Measurements from ENCODE around the gene CORO2B.
"Not testable (repeated sequence)": the region's sequence is repeated elsewhere in the genome, so short reads cannot be mapped to it uniquely, and the experiment has no call there.

CORO2B gene

DNA sequence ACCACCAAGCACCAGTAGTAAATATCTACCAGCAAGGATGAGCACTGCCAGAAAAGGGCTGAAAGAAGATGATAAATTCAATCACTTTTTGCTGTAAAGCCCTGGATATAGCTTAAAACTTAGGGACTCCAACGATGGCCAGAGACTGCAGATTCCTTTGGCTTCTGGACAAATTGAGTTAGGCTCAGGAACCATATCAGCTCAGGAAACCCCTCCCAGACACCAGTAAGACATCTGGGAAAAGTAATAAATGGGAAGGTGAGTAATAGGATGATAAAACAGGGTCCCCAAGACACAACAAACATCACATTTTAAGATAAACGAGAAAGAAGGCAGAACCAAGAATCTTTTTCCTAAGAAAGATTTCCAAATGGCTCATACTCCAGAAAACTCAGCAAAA lies 176.9 kb downstream of the CORO2B start:
- H3K27me3 ChIP-seq (replicated peaks) = no peaks in the 10 kb centered on the region
- TF ChIP-seq, protein P1, sequence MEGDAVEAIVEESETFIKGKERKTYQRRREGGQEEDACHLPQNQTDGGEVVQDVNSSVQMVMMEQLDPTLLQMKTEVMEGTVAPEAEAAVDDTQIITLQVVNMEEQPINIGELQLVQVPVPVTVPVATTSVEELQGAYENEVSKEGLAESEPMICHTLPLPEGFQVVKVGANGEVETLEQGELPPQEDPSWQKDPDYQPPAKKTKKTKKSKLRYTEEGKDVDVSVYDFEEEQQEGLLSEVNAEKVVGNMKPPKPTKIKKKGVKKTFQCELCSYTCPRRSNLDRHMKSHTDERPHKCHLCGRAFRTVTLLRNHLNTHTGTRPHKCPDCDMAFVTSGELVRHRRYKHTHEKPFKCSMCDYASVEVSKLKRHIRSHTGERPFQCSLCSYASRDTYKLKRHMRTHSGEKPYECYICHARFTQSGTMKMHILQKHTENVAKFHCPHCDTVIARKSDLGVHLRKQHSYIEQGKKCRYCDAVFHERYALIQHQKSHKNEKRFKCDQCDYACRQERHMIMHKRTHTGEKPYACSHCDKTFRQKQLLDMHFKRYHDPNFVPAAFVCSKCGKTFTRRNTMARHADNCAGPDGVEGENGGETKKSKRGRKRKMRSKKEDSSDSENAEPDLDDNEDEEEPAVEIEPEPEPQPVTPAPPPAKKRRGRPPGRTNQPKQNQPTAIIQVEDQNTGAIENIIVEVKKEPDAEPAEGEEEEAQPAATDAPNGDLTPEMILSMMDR (IDR thresholded peaks at IDR 0.05; ENCODE audit: low read depth, low read length, missing control alignments) = no peak
- in situ Hi-C loops (cut with HindIII; ENCODE audit: low pct_ligation_motif_present, low sequenced_read_pairs) = no loop called here
- no peak for DNase-seq
- no peaks in the 10 kb centered on the region for H3K36me3 ChIP-seq (replicated peaks)
- H3K27ac ChIP-seq = no peak overlapping the region
- H3K4me3 ChIP-seq (ENCODE audit: low read depth, low read length) = no peak overlapping the region

DNA sequence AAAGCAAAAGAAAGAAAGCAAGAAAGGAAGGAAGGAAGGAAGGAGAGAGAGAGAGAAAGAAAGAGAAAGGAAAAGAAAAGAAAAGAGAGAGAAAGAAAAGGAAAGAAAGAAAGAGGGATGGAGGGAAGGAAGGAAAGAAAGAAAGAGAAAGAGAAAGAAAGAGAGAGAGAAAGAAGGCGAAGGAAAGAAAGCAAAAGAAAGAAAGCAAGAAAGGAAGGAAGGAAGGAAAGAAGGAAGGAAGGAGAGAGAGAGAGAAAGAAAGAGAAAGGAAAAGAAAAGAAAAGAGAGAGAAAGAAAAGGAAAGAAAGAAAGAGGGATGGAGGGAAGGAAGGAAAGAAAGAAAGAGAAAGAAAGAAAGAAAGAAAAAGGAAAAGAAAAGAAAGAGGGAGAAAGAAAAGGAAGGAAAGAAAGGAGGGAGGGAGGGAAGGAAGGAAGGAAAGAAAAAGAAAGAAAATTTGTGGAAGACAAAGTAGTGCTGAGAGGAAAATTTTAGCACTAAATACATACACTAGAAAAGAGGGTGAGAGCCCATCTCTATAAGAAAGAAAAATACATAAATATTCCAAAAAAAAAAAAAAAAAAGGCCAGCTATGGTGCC lies 181.3 kb downstream of the CORO2B start:
- in situ Hi-C loops (cut with HindIII; ENCODE audit: low pct_ligation_motif_present, low sequenced_read_pairs); DNase-seq: not testable (repeated sequence)

DNA sequence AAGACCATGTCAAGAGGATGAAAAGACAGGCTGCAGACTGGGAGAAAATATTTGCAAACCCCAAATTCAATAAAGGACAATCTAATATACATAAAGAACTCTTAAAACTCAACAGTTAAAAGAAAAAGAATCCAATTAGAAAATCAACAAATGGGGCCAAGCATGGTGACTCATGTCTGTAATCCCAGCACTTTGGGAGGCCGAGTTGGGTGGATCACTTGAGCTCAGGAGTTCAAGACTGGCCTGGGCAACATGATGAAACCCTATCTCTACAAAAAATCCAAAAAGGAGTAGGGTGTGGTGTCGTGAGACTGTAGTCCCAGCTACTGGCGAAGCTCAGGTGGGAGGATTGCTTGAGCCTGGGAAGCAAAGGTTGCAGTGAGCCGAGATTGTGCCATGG lies 184.3 kb downstream of the CORO2B start:
- in situ Hi-C loops (cut with HindIII; ENCODE audit: low pct_ligation_motif_present, low sequenced_read_pairs) = no loop called here
- Histone ChIP-seq H3K27me3 (replicated peaks) (no peaks in the 10 kb centered on the region), H3K36me3 (replicated peaks) (no peaks in the 10 kb centered on the region), H3K4me3 (ENCODE audit: low read depth, low read length) (no peak overlapping the region), H3K27ac (no peak overlapping the region)
- DNase-seq = no peak
- TF ChIP-seq, protein P1 (IDR thresholded peaks at IDR 0.05; ENCODE audit: low read depth, low read length, missing control alignments) = no peak

More for the DNA sequence above, 181.3 kb downstream of the CORO2B start:
- H3K27me3 ChIP-seq (replicated peaks); H3K36me3 ChIP-seq (replicated peaks); H3K4me3 ChIP-seq (ENCODE audit: low read depth, low read length); H3K27ac ChIP-seq: not testable (repeated sequence)

DNA sequence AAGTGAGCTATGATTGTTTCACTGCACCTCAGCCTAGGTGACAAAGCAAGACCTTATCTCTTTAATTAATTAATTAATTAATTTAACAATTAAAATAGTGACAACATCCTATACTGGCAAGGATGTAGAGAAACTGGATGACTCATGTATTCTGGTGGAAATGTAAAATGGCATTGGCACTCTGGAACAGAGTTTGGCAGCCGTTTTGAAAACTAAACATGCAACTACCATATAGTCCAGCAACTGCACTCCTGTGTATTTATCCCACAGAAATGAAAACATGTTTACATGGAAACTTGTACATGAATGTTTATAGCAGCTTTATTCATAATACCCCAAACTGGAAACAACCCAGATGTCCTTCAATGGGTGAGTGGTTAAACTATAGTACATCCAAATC lies 185.3 kb downstream of the CORO2B start:
- no peak for DNase-seq
- H3K4me3 ChIP-seq (ENCODE audit: low read depth, low read length) = no peak overlapping the region
- in situ Hi-C loops (cut with HindIII; ENCODE audit: low pct_ligation_motif_present, low sequenced_read_pairs) = no loop called here
- H3K27ac ChIP-seq = no peak overlapping the region
- no peaks in the 10 kb centered on the region for H3K27me3 ChIP-seq (replicated peaks)
- H3K36me3 ChIP-seq (replicated peaks) = no peaks in the 10 kb centered on the region
- TF ChIP-seq, protein P1 (IDR thresholded peaks at IDR 0.05; ENCODE audit: low read depth, low read length, missing control alignments) = no peak

DNA sequence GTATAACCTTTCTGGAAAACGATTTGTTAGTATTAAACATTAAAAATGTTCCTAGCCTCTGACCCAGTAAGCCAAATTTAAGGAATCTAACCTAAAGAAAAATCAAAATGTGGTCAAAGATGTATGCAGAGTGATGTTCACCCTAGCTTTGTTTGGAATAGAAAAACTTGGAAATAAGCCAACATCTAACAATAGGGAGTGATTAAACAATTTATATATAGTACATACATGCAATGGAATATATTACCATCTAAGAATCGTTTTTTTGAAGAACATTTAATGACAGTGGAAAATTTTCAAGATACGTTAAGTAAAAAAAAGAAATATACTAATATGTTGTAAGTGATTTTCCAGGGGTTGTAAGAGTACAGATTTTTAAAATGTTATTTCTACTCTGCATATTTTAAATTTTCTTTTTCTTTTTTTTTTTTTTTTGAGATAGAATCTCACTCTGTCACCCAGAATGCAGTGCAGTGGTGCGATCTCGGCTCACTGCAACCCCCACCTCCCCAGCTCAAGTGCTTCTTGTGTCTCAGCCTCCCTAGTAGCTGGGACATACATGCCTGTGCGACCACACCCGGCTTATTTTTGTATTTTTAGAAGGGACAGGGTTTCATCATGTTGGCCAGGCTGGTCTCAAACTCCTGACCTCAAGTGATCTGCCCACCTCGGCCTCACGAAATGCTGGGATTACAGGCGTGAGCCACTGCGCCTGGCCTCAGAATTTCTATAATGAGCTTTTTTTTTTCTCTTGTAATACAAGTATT lies 187.0 kb downstream of the CORO2B start:
- no peak overlapping the region for H3K27ac ChIP-seq
- in situ Hi-C loops (cut with HindIII; ENCODE audit: low pct_ligation_motif_present, low sequenced_read_pairs) = no loop called here
- H3K4me3 ChIP-seq (ENCODE audit: low read depth, low read length) = no peak overlapping the region
- TF ChIP-seq, protein P1 (IDR thresholded peaks at IDR 0.05; ENCODE audit: low read depth, low read length, missing control alignments) = no peak
- DNase-seq = no peak
- no peaks in the 10 kb centered on the region for H3K36me3 ChIP-seq (replicated peaks)
- H3K27me3 ChIP-seq (replicated peaks) = no peaks in the 10 kb centered on the region

DNA sequence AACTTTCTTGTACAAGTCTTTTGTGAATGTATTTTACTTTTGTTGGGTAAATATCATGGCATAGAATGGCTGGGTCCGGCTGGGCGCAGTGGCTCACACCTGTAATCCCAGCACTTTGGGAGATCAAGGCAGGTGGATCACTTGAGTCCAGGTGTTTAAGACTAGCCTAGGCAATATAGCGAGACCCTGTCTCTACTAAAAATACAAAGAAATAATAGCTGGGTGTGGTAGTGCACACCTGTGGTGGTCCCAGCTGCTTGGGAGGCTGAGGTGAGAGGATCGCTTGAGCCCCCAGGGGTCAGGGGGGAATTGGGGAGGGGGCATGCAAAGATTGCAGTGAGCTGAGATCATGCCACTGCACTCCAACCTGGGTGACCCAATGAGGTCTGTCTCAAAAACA lies 189.0 kb downstream of the CORO2B start:
- Histone ChIP-seq H3K36me3 (replicated peaks) (no peaks in the 10 kb centered on the region), H3K4me3 (ENCODE audit: low read depth, low read length) (no peak overlapping the region), H3K27ac (no peak overlapping the region), H3K27me3 (replicated peaks) (no peaks in the 10 kb centered on the region)
- TF ChIP-seq, protein P1 (IDR thresholded peaks at IDR 0.05; ENCODE audit: low read depth, low read length, missing control alignments) = no peak
- DNase-seq = no peak
- in situ Hi-C loops (cut with HindIII; ENCODE audit: low pct_ligation_motif_present, low sequenced_read_pairs) = no loop called here
